Thoracic aorta (tissue), 2 donors: ENCODE results near the gene WNT10A. TPM values are rescaled to one million over a fixed set of nuclear protein-coding genes. Genes with fewer than 3 reads are reported as not detected.

Experiments used
- ATAC-seq: fragments of 150-250 bp; one replicate; pipeline ENCODE4 v1.8.0; 2017; ENCODE audit warnings: low read depth; ENCODE audit not compliant: insufficient number of reproducible peaks, low FRiP score
- DNase-seq: peaks from one replicate; pipeline ENCODE4 v3.0.0-alpha.2; 2020; ENCODE audit warnings: low spot score
- H3K27ac ChIP-seq, 2 donors: fragments of 200-600 bp; sonication (generic); 1 replicate in 1 of 2; 2 replicates in 1 of 2; pipeline ENCODE4 v1.5.1; 2016; ENCODE audit warnings: mild to moderate bottlenecking in 2 of 2, moderate library complexity in 2 of 2
- H3K27me3 ChIP-seq: fragments of 200-600 bp; sonication (generic); replicated peaks from 2 replicates; pipeline ENCODE4 v1.6.0; 2016; ENCODE audit warnings: mild to moderate bottlenecking; ENCODE audit not compliant: insufficient read depth
- H3K36me3 ChIP-seq: fragments of 200-600 bp; sonication (generic); one replicate; pipeline ENCODE4 v1.5.1; 2016
- H3K4me1 ChIP-seq, 2 donors: fragments of 200-600 bp; sonication (generic); 1 replicate in 1 of 2; 2 replicates in 1 of 2; pipeline versions ENCODE4 v1.5.1 to v1.6.0; 2016; ENCODE audit warnings: low read depth in 2 of 2, mild to moderate bottlenecking in 1 of 2; ENCODE audit not compliant: control insufficient read depth in 1 of 2
- H3K4me3 ChIP-seq: fragments of 200-600 bp; sonication (generic); 2 replicates; pipeline ENCODE4 v1.5.1; 2016; ENCODE audit warnings: mild to moderate bottlenecking
- H3K9me3 ChIP-seq: fragments of 200-600 bp; sonication (generic); 2 replicates; pipeline ENCODE4 v1.5.1; 2016
- CTCF ChIP-seq: fragments of 200-600 bp; sonication (generic); IDR thresholded peaks from one replicate; pipeline ENCODE4 v1.5.1; 2019; ENCODE audit warnings: antibody characterized with exemption
- total RNA-seq, 2 donors: library from RNA; depleted of rRNA; stranded (reverse); fragments of >200 nt; gene quantifications; one replicate each; pipeline versions ENCODE4 v1.1.0 to v1.2.3, GENCODE V29; 2016

WNT10A gene
- total RNA-seq, 2 donors from 2014 or later: 1.6 TPM; not detected in 1

- no peaks in the 10 kb centered on the region for H3K4me1 ChIP-seq
- H3K36me3 ChIP-seq: no peaks in the 10 kb centered on the region
- ATAC-seq (no peak), DNase-seq (no peak)
- H3K9me3 ChIP-seq: no peaks in the 10 kb centered on the region
- H3K27me3 ChIP-seq: peaks cover 5% of the 10 kb centered on the region
- TF ChIP-seq CTCF: no peak
- no peak overlapping the region for H3K27ac ChIP-seq
- no peak overlapping the region for H3K4me3 ChIP-seq
These were observed 30.9 kb upstream of the WNT10A start for GRCh38 chr2:218849721-218850120.

- Histone ChIP-seq H3K27ac (no peak overlapping the region), H3K9me3 (no peaks in the 10 kb centered on the region), H3K4me3 (no peak overlapping the region), H3K27me3 (peaks cover 5% of the 10 kb centered on the region), H3K36me3 (no peaks in the 10 kb centered on the region), H3K4me1 (no peaks in the 10 kb centered on the region)
- TF ChIP-seq CTCF: no peak
- DNase-seq: no peak
- no peak for ATAC-seq
These were observed 29.9 kb upstream of the WNT10A start for GRCh38 chr2:218850796-218851195.

- no peak for TF ChIP-seq CTCF
- Histone ChIP-seq H3K27ac (no peak overlapping the region), H3K27me3 (peaks cover 5% of the 10 kb centered on the region), H3K4me3 (no peak overlapping the region), H3K36me3 (no peaks in the 10 kb centered on the region), H3K4me1 (no peaks in the 10 kb centered on the region), H3K9me3 (no peaks in the 10 kb centered on the region)
- ATAC-seq (no peak), DNase-seq (no peak)
These were observed 29.4 kb upstream of the WNT10A start for GRCh38 chr2:218851286-218851685.

GRCh38 chr2:218852911-218853667 is 27.6 kb upstream of the WNT10A start:
- Histone ChIP-seq H3K36me3 (no peaks in the 10 kb centered on the region), H3K27me3 (peaks cover 5% of the 10 kb centered on the region), H3K27ac (no peak overlapping the region), H3K4me3 (no peak overlapping the region), H3K4me1 (no peaks in the 10 kb centered on the region), H3K9me3 (no peaks in the 10 kb centered on the region)
- DNase-seq (no peak), ATAC-seq (no peak)
- TF ChIP-seq CTCF: peak; percentile 62

GRCh38 chr2:218853766-218854165 is 26.9 kb upstream of the WNT10A start:
- Histone ChIP-seq H3K4me3 (no peak overlapping the region), H3K36me3 (no peaks in the 10 kb centered on the region), H3K27me3 (peaks cover 9% of the 10 kb centered on the region), H3K27ac (no peak overlapping the region), H3K4me1 (no peaks in the 10 kb centered on the region), H3K9me3 (no peaks in the 10 kb centered on the region)
- DNase-seq: no peak
- no peak for TF ChIP-seq CTCF
- no peak for ATAC-seq
